ENCODE measurements around the gene FAM111A. TPM values are rescaled to one million over a fixed set of nuclear protein-coding genes. Genes with fewer than 3 reads are reported as not detected.

Gene FAM111A
- total RNA-seq, 1 donor from 2014 or later: 9.6 TPM

- H3K9me3 ChIP-seq (replicated peaks): no peaks in the 10 kb centered on the region
- H3K4me3 ChIP-seq: no peak overlapping the region
- H3K27ac ChIP-seq (replicated peaks): no peak overlapping the region
- TF ChIP-seq CTCF (IDR thresholded peaks at IDR 0.05; ENCODE audit: borderline replicate concordance): no peak
- peaks cover 26% of the 10 kb centered on the region for H3K4me1 ChIP-seq
- DNase-seq: no peak
- intact Hi-C loops (cut with micrococcal nuclease): no loop called here
- H3K36me3 ChIP-seq: no peaks in the 10 kb centered on the region
- H3K27me3 ChIP-seq (ENCODE audit: low read depth): no peaks in the 10 kb centered on the region
These were observed 56.1 kb downstream of the FAM111A start for GRCh38 chr11:59198726-59199125.

GRCh38 chr11:59199546-59200422, 57.1 kb downstream of the FAM111A start:
- Histone ChIP-seq H3K9me3 (replicated peaks) (no peaks in the 10 kb centered on the region), H3K4me3 (no peak overlapping the region), H3K27me3 (ENCODE audit: low read depth) (no peaks in the 10 kb centered on the region), H3K36me3 (no peaks in the 10 kb centered on the region), H3K4me1 (peaks cover 26% of the 10 kb centered on the region), H3K27ac (replicated peaks) (no peak overlapping the region)
- DNase-seq: no peak
- intact Hi-C loops (cut with micrococcal nuclease): no loop called here
- TF ChIP-seq CTCF (IDR thresholded peaks at IDR 0.05; ENCODE audit: borderline replicate concordance): no peak

GRCh38 chr11:59200423-59200746, 57.7 kb downstream of the FAM111A start:
- peaks cover 26% of the 10 kb centered on the region for H3K4me1 ChIP-seq
- H3K27me3 ChIP-seq (ENCODE audit: low read depth): no peaks in the 10 kb centered on the region
- H3K36me3 ChIP-seq: no peaks in the 10 kb centered on the region
- no peak overlapping the region for H3K4me3 ChIP-seq
- no peaks in the 10 kb centered on the region for H3K9me3 ChIP-seq (replicated peaks)
- DNase-seq: no peak
- H3K27ac ChIP-seq (replicated peaks): no peak overlapping the region
- intact Hi-C loops (cut with micrococcal nuclease): no loop called here
- TF ChIP-seq CTCF (IDR thresholded peaks at IDR 0.05; ENCODE audit: borderline replicate concordance): no peak

- Histone ChIP-seq H3K36me3 (no peaks in the 10 kb centered on the region), H3K27ac (replicated peaks) (no peak overlapping the region), H3K4me3 (no peak overlapping the region), H3K9me3 (replicated peaks) (no peaks in the 10 kb centered on the region), H3K27me3 (ENCODE audit: low read depth) (no peaks in the 10 kb centered on the region), H3K4me1 (peaks cover 26% of the 10 kb centered on the region)
- TF ChIP-seq CTCF (IDR thresholded peaks at IDR 0.05; ENCODE audit: borderline replicate concordance): peak; percentile 8
- no peak for DNase-seq
- intact Hi-C loops (cut with micrococcal nuclease): no loop called here
These were observed 58.7 kb downstream of the FAM111A start for GRCh38 chr11:59201353-59201752.

Other genes starting within 250 kb of the FAM111A start
- not detected for gene GLYATL1, start 203.4 kb upstream of the FAM111A start, total RNA-seq
- gene GLYATL1B, start 56.5 kb upstream of the FAM111A start, total RNA-seq: not detected
- gene FAM111B, start 35.6 kb upstream of the FAM111A start, total RNA-seq: 1.1 TPM
- 1.8 TPM for gene DTX4, start 29.3 kb downstream of the FAM111A start, total RNA-seq
- gene MPEG1, start 70.1 kb downstream of the FAM111A start, total RNA-seq: 9.5 TPM
- gene OR5AN1, start 216.0 kb downstream of the FAM111A start, total RNA-seq: not detected